Neural cell (in vitro differentiated cells): ENCODE measurements around the gene RPL28. TPM values are rescaled to one million over a fixed set of nuclear protein-coding genes. Genes with fewer than 3 reads are reported as not detected.

Source experiments
- H2AFZ ChIP-seq: fragments of 200-600, 300-800 bp; sonication (generic), shearing (Covaris generic); 2 replicates; pipeline ENCODE4 v1.6.0; 2014; ENCODE audit warnings: low read depth, mild to moderate bottlenecking, antibody characterized with exemption, low read length, moderate library complexity
- H3F3A ChIP-seq: fragments of 200-600 bp; shearing (Covaris generic); 2 replicates; pipeline ENCODE4 v1.6.1; 2016; ENCODE audit warnings: mild to moderate bottlenecking, moderate library complexity, mixed read lengths, antibody characterized with exemption, low read length; ENCODE audit not compliant: insufficient read depth, poor library complexity, severe bottlenecking
- H3K27ac ChIP-seq: fragments of 200-600, 300-800 bp; sonication (generic), shearing (Covaris generic); 2 replicates; pipeline ENCODE4 v1.5.1; 2014; ENCODE audit warnings: mild to moderate bottlenecking, low read length, moderate library complexity
- H3K27me3 ChIP-seq: fragments of 300-800, 200-600 bp; sonication (generic), shearing (Covaris generic); 2 replicates; pipeline ENCODE4 v1.6.0; 2014; ENCODE audit warnings: mild to moderate bottlenecking, low read depth, low read length, moderate library complexity; ENCODE audit not compliant: insufficient read depth
- H3K36me3 ChIP-seq: fragments of 300-800, 200-600 bp; sonication (generic), shearing (Covaris generic); 2 replicates; pipeline ENCODE4 v1.5.1; 2014; ENCODE audit warnings: mild to moderate bottlenecking, antibody characterized with exemption, low read length, moderate library complexity; ENCODE audit not compliant: insufficient read depth
- H3K4me2 ChIP-seq: fragments of 300-800, 200-600 bp; sonication (generic), shearing (Covaris generic); 2 replicates; pipeline ENCODE4 v1.6.0; 2014; ENCODE audit warnings: mild to moderate bottlenecking, low read length
- H3K4me3 ChIP-seq: fragments of 300-800, 200-600 bp; sonication (generic), shearing (Covaris generic); 2 replicates; pipeline ENCODE4 v1.5.1; 2014; ENCODE audit warnings: mild to moderate bottlenecking, low read length, moderate library complexity
- H3K79me2 ChIP-seq: fragments of 200-600 bp; shearing (Covaris generic); replicated peaks from 2 replicates; pipeline ENCODE4 v1.6.0; 2014; ENCODE audit warnings: mild to moderate bottlenecking, low read length, moderate library complexity; ENCODE audit not compliant: insufficient read depth
- H3K9ac ChIP-seq: fragments of 300-800, 200-600 bp; sonication (generic), shearing (Covaris generic); 2 replicates; pipeline ENCODE4 v1.6.1; 2016; ENCODE audit warnings: mild to moderate bottlenecking, low read length, mixed read lengths
- H3K9me2 ChIP-seq: fragments of 200-600 bp; shearing (Covaris generic); 2 replicates; pipeline ENCODE4 v1.6.1; 2016; ENCODE audit warnings: mild to moderate bottlenecking, low read length, mixed read lengths; ENCODE audit not compliant: insufficient read depth
- H3K9me3 ChIP-seq: fragments of 200-600, 300-800 bp; sonication (generic), shearing (Covaris generic); 2 replicates; pipeline ENCODE4 v1.6.1; 2016; ENCODE audit warnings: mild to moderate bottlenecking, mixed run types, low read length, moderate library complexity, mixed read lengths
- H4K20me1 ChIP-seq: fragments of 200-600 bp; shearing (Covaris generic); 2 replicates; pipeline ENCODE4 v1.6.1; 2016; ENCODE audit warnings: mild to moderate bottlenecking, mixed run types; ENCODE audit not compliant: insufficient read depth
- EP300 ChIP-seq: fragments of 450-650 bp; conservative IDR thresholded peaks from 2 replicates; pipeline ENCODE4 v1.6.1; 2014; ENCODE audit warnings: antibody characterized with exemption, mild to moderate bottlenecking, moderate library complexity; ENCODE audit not compliant: poor library complexity, severe bottlenecking
- EZH2 ChIP-seq: fragments of 200-600, 300-800 bp; shearing (Covaris generic), sonication (generic); IDR thresholded peaks from 2 replicates; pipeline ENCODE4 v1.6.1; 2014; ENCODE audit warnings: antibody characterized with exemption, low read length, borderline replicate concordance, mild to moderate bottlenecking; ENCODE audit not compliant: insufficient read depth, poor library complexity, severe bottlenecking
- MXI1 ChIP-seq: fragments of 450-650 bp; conservative IDR thresholded peaks from 2 replicates; pipeline ENCODE4 v1.6.1; 2014; ENCODE audit warnings: antibody characterized with exemption, mild to moderate bottlenecking; ENCODE audit not compliant: poor library complexity, severe bottlenecking
- POLR2AphosphoS5 ChIP-seq: IDR thresholded peaks from 2 replicates; pipeline ENCODE4 v1.6.1; 2012
- RAD21 ChIP-seq: fragments of 450-650 bp; conservative IDR thresholded peaks from 2 replicates; pipeline ENCODE4 v1.6.1; 2014; ENCODE audit warnings: antibody characterized with exemption, mild to moderate bottlenecking, moderate library complexity
- SMC3 ChIP-seq: fragments of 450-650 bp; conservative IDR thresholded peaks from 2 replicates; pipeline ENCODE4 v1.6.1; 2014; ENCODE audit warnings: antibody characterized with exemption, mild to moderate bottlenecking, moderate library complexity; ENCODE audit not compliant: poor library complexity
- TAF1 ChIP-seq: IDR thresholded peaks from 2 replicates; pipeline ENCODE4 v1.6.1; 2012; ENCODE audit warnings: low read depth
- polyA plus RNA-seq: library from polyadenylated mRNA; depleted of rRNA; stranded (reverse); fragments of >200 nt; gene quantifications from 2 replicates; pipeline ENCODE4 v1.2.3, GENCODE V29; 2014
- TF ChIP-seq, protein P1 (sequence below): fragments of 450-650 bp; IDR thresholded peaks from 2 replicates; pipeline ENCODE4 v1.5.1; 2014; ENCODE audit warnings: antibody characterized with exemption, mild to moderate bottlenecking, moderate library complexity; ENCODE audit not compliant: poor library complexity, severe bottlenecking
- TF ChIP-seq, protein P2 (sequence below): IDR thresholded peaks from 2 replicates; pipeline ENCODE4 v1.6.1; 2012; ENCODE audit warnings: borderline replicate concordance

Gene RPL28
- polyA plus RNA-seq, 1 donor from 2014 or later: 195 TPM

DNA sequence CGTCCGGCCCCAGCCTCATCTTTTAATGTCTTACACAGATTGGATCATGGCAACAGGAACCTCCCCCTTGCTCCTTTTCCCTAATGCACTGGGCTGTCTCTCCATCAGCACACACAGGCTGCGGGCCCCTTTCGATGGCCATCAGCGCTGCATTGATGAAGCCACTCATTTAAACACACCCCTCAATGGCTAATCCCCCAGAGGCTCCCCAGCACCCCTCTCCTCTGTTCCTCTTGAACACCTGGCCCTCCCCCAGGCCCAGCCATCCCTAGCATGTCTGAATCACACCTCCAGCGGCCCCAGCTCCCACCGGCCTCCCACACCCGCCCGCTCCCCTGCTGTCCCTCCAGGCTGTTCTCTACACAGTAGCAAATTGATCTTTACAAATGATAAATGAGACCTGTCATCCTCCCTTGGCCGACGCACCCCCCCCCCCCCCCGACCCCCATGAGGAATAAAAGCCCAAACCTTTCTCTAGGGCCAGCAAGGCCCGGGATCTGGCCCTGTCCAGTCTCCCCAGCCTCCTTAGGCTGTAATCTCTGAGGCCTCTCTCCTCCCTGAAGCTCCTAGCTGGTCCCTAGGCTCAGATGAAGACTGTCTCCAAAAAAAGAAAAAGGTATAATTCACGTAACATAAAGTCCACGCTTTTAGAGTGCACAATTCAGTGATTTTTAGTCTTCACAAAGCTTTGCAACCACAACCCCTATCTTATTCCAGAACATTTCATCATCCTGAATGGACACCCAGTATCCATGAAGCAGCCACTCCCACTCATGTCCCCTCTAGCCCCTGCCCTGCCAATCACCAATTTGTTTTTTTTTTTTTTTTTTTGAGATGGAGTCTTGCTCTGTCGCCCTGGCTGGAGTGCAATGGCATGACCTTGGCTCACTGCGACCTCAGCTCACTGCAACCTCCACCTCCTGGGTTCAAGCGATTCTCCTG, 7.4 kb downstream of the RPL28 start:
- Histone ChIP-seq H3K27me3 (no peaks in the 10 kb centered on the region), H3K9me3 (no peaks in the 10 kb centered on the region), H4K20me1 (peaks cover 4% of the 10 kb centered on the region), H3K4me3 (no peak overlapping the region), H3K9me2 (no peaks in the 10 kb centered on the region), H3K4me2 (no peak overlapping the region), H3K27ac (no peak overlapping the region), H3K36me3 (no peaks in the 10 kb centered on the region), H2AFZ (no peak overlapping the region), H3K79me2 (peaks cover 1% of the 10 kb centered on the region), H3F3A (peaks cover 5% of the 10 kb centered on the region), H3K9ac (no peak overlapping the region)
- TF ChIP-seq RAD21 (no peak), SMC3 (no peak), TAF1 (no peak), POLR2AphosphoS5 (no peak), EZH2 (no peak)
- TF ChIP-seq, protein P1, sequence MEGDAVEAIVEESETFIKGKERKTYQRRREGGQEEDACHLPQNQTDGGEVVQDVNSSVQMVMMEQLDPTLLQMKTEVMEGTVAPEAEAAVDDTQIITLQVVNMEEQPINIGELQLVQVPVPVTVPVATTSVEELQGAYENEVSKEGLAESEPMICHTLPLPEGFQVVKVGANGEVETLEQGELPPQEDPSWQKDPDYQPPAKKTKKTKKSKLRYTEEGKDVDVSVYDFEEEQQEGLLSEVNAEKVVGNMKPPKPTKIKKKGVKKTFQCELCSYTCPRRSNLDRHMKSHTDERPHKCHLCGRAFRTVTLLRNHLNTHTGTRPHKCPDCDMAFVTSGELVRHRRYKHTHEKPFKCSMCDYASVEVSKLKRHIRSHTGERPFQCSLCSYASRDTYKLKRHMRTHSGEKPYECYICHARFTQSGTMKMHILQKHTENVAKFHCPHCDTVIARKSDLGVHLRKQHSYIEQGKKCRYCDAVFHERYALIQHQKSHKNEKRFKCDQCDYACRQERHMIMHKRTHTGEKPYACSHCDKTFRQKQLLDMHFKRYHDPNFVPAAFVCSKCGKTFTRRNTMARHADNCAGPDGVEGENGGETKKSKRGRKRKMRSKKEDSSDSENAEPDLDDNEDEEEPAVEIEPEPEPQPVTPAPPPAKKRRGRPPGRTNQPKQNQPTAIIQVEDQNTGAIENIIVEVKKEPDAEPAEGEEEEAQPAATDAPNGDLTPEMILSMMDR: no peak

DNA sequence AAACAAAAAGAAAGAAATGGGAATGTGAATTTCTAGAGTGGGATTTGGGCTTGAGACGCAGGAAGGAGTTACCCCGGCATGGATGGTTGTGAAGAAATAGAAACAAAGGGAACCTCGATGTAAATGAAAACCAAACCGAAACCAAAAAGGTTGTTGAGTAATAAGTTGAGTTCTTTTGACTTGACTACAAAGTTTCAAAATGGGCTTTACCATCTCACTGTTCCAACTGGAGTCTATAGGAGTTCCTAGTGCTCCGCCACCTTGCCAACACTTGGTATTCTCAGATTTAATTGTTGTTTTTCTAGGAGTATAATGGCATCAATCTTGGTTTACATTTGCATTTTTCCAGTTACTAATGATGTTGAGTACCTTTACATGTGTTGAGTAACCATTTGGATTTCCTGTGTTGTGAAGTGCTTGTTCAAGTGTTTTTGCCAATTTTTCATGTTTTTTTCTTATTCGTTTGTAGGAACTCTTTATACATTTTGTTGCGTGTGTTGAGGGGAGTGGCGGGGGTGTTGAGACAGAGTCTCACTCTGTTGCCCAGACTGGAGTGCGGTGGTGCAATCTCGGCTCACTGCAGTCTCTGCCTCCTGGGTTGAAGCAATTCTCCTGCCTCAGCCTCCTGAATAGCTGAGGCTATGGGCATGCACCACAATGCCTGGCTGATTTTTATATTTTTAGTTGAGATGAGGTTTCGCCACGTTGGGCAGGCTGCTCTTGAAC, 12.6 kb downstream of the RPL28 start:
- Histone ChIP-seq H3K9me2 (no peaks in the 10 kb centered on the region), H3K9me3 (no peaks in the 10 kb centered on the region), H3K9ac (no peak overlapping the region), H3K27ac (no peak overlapping the region), H3K79me2 (no peaks in the 10 kb centered on the region), H3K27me3 (no peaks in the 10 kb centered on the region), H3K36me3 (no peaks in the 10 kb centered on the region), H3F3A (no peaks in the 10 kb centered on the region), H4K20me1 (no peaks in the 10 kb centered on the region), H3K4me3 (no peak overlapping the region), H3K4me2 (no peak overlapping the region), H2AFZ (no peak overlapping the region)
- TF ChIP-seq RAD21 (no peak), POLR2AphosphoS5 (no peak), EZH2 (no peak), MXI1 (no peak), EP300 (no peak), SMC3 (no peak), TAF1 (no peak)
- TF ChIP-seq, protein P1: no peak
- TF ChIP-seq, protein P2, sequence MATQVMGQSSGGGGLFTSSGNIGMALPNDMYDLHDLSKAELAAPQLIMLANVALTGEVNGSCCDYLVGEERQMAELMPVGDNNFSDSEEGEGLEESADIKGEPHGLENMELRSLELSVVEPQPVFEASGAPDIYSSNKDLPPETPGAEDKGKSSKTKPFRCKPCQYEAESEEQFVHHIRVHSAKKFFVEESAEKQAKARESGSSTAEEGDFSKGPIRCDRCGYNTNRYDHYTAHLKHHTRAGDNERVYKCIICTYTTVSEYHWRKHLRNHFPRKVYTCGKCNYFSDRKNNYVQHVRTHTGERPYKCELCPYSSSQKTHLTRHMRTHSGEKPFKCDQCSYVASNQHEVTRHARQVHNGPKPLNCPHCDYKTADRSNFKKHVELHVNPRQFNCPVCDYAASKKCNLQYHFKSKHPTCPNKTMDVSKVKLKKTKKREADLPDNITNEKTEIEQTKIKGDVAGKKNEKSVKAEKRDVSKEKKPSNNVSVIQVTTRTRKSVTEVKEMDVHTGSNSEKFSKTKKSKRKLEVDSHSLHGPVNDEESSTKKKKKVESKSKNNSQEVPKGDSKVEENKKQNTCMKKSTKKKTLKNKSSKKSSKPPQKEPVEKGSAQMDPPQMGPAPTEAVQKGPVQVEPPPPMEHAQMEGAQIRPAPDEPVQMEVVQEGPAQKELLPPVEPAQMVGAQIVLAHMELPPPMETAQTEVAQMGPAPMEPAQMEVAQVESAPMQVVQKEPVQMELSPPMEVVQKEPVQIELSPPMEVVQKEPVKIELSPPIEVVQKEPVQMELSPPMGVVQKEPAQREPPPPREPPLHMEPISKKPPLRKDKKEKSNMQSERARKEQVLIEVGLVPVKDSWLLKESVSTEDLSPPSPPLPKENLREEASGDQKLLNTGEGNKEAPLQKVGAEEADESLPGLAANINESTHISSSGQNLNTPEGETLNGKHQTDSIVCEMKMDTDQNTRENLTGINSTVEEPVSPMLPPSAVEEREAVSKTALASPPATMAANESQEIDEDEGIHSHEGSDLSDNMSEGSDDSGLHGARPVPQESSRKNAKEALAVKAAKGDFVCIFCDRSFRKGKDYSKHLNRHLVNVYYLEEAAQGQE: no peak
